ENCODE measurements around the gene ATP5PD.
"Not testable (repeated sequence)": the region's sequence is repeated elsewhere in the genome, so short reads cannot be mapped to it uniquely, and the experiment has no call there.

The ATP5PD gene

DNA sequence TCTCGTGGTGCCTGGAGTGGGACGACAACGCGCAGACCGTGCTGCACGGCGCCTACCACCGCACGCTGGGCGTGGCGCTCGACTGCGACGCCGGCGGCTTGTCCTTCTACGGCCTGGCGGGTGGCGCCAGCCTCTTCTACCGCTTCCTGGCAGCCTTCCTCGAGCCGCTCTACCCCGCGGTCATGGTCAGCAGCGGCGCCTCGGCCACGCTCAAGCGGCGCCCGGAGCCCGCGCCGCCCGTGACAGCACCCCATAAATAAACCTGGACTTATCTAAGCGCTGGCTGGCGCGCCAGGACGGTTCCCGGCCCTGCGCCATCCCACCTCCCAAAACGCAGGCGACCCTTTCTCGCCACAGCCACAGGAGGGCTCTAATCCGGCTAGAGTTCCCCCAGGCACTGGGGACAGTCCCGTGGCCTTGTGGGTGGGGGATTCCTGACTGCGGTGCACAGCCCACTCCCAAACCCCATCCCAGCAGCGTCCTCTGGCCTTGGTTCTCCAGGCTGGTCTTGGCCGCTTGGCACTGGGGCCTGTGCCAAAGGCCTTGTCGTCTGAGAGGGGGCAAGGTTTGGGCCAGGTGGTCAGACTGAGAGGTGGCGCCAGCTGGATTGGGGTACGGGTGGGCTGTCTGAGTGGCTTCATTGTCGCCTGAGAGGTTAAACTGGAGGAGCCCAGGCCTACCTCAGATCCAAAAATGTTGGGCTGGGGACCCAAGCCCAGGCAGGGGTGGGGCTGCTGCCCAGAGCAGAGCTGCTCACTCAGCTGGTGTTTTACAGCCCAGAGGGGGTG lies 30.9 kb upstream of the ATP5PD start:
- in situ Hi-C loops (cut with MboI; ENCODE audit: low sequenced_read_pairs): no loop called here

DNA sequence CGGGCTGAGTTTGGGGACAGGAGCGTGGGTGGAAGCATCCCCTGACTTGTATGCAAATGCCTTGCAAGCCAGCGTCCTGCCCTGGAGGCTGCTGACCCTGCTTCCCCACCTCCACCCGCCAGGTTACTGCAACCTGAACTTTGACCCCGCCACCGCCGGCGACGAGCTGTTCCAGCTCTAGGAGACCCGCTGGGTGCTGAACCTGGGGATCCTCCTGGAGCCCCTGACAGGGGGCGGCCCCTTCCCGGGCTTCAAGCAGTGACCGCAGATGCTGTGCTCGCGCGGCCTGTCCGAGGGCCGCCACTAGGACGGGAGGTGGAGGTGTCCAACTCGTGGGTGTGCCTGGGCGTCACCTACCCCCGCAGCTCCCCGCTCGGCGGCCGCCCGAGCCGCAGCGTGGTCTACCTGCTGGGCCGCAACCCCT lies 30.3 kb upstream of the ATP5PD start:
- in situ Hi-C loops (cut with MboI; ENCODE audit: low sequenced_read_pairs): no loop called here

DNA sequence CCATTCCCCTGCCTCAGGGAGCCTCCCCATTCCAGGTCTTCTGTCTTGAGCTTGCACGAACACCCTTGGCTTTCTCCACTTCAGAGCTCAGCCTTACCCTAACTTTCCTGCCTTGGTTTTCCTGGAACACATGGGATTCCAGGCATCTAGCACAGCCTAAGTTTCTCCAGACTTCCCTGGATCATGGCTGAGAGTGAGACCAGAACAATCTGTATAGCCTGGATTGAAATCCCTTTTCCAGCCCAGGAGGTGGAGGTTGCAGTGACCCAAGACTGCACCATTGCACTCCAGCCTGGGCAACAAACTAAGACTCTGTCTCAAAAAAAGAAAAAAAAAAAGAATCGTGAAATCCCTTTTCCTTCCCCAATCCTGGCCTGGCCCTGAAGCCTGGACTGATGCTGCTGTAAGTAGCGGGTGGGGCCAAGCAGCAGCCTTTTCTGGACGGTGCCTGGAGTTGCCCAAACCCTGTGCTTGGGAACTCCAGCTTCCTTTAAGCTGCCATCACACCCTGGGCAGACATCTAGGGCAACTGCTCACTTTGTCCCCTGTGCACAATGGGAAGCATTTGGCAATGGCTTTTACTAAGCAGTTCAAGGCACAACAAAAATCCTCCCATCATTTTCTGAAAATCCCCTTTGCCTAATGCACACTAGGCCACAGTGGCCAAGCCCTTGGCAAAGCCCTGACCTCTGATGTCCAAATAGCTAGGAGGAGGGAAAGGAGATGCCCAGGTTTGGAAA lies 29.0 kb upstream of the ATP5PD start:
- in situ Hi-C loops (cut with MboI; ENCODE audit: low sequenced_read_pairs): no loop called here

DNA sequence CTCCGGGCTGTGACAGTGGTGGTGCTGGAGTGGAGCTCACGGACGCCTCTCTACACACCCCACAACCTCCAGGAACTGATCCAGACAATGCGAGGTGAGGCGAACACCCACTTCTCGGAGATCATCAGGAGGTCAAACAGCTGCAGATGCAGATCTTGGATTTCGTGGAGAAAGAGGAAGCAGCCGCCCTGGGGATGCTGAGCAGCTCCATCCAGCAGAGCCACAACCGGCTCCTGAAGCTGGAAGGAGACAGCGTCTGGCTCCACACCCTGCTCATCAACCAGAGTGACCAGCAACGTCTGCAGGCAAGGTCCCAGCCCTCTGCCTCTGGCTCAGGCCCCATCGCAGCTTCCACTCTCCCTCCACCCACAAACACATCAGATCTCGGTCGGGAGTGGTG lies 27.8 kb upstream of the ATP5PD start:
- in situ Hi-C loops (cut with MboI; ENCODE audit: low sequenced_read_pairs): no loop called here

DNA sequence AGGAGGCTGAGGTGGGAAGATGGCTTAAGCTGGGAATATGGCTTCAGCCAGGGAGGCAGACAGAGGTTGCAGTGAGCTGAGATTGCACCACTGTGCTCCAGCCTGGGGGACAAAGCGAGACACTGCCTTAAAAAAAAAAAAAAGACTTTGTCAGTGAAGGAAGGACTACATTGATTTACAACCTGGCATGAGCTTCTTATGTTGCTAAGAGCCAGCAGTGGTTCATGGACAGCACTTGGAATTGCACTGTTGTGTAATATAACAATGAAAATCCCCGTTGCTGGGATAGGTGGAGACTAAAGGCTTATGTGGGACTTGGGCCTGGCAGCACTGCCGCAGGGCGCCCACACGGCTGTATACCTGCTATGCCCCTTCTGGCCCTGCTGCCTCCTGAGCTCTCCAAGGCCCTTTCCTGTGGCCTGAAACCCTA lies 26.9 kb upstream of the ATP5PD start:
- in situ Hi-C loops (cut with MboI; ENCODE audit: low sequenced_read_pairs): no loop called here

DNA sequence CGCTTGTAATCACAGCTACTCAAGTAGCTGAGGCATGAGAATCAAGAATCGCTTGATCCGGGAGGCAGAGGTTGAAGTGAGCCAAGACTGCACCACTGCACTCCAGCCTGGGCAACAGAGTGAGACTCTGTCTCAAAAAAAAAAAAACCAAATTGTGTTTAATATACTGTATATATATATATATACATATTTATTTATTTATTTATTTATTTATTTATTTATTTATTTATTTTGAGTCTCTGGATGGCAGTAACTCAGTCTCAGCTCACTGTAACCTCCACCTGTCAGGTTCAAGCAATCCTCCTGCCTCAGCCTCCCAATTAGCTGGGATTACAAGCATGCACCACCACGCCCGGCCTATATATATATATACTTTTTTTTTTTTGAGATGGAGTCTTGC lies 26.1 kb upstream of the ATP5PD start:
- in situ Hi-C loops (cut with MboI; ENCODE audit: low sequenced_read_pairs): not testable (repeated sequence)

DNA sequence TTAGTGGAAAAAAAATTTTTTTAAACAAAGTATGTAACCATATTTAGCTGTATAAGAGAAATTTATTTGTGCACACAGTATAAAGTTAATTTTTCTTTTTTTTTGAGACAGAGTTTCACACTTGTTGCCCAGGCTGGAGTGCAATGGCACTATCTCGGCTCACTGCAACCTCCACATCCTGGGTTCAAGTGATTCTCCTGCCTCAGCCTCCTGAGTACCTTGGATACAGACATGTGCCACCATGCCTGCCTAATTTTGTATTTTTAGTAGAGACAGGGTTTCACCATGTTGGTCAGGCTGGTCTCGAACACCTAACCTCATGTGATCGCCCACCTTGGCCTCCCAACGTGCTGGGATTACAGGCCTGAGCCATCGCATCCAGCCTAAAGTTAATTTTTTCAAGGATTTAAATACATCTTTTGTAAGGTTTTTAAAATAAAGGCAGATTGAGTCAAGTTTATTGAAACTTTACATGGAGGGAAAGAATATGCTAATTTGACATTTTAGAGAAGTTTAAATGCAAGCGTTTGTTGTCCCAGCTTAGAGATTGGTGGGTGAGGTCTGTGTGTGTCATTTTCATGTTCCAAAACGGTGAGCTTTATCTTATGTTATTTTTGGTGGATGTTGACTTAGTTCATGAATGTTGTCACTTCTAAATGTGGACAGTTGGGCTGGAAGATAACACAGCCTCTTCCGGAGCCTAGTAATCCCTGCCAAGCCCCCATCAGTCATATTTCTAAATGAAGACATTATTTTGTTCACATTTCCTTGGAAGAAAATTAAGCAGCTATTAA lies 24.9 kb upstream of the ATP5PD start:
- in situ Hi-C loops (cut with MboI; ENCODE audit: low sequenced_read_pairs): not testable (repeated sequence)

DNA sequence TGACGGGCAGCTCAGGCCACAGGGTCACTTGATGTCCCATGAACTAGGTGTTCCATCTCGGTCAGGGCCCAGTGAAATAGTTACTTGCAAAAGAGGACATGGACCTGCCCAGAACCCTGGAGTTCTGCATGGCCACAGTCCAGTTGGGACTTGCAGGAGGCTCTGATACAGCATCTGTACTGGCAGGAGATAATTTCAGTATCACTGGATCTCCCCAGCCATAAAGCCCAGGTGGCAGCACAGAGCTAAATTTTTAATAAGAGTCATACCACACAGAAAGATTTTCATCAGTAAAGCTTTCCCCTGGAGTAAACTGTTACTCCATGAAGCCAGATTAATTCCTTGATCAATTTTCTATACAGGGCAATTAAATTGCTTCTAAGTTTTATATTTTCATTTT lies 23.0 kb upstream of the ATP5PD start:
- in situ Hi-C loops (cut with MboI; ENCODE audit: low sequenced_read_pairs): no loop called here

DNA sequence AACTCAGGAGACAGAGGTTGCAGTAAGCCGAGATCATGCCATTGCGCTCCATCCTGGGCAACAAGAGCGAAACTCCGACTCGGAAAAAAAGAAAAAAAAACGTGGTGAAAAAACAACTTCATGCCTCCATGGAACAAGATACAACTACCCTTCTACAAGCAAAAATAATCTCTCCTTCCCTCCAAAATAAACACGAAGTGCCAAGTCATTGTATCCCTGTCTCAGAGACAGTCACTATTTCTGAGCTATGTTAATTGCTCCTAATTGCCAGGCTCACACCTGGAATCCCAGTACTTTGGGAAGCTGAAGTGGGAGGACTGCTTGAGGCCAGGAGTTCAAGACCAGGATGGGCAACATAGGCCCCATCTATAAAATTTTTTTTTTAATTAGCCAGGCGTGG lies 22.0 kb upstream of the ATP5PD start:
- in situ Hi-C loops (cut with MboI; ENCODE audit: low sequenced_read_pairs): no loop called here

DNA sequence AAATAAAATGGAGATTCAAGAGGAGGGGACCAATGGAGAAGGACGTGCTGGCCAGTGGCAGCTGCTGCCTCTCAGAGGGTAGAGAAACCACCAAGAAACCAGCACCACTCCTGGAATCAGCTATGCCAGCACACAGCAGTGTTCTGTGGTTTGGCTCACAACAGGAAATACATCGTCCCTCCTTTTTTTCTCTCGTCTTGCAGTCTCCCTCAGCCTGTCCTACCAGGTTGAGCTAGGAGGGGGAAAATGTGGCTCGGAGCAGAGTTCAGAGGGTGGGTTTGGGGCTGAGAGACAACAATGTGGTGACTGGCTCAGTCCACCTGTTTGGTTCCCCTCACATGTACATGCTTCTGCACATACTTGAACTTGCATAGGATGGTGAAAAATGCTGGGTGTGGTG lies 21.1 kb upstream of the ATP5PD start:
- in situ Hi-C loops (cut with MboI; ENCODE audit: low sequenced_read_pairs): no loop called here

DNA sequence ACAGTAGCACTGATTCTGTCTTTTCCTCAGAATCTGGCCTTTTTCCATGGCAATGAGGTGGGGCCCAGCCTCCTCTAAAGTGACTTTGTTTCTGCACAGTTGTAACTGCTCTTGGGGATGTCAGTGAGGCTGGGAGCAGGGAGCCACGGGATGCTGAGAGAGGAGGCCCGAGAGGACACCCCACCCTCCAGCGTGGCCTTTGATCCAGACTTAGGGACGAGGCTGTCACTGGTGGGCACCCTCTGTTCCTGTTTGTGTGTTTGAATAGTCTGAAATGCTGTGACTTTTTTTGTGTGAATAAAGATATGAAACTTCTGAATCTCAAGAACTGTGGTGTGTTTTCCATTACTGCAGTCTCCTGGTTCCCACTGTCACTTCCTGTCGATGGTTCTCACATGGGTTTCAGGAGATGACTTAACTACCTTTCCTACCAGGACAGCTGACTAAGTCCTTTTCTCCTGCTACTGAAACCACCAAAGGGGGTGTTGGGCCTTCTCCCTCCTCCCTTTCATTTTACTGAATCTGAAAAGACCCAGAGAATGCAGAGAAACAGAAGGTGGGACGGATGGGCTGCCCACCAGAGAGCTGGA lies 18.9 kb upstream of the ATP5PD start:
- in situ Hi-C loops (cut with MboI; ENCODE audit: low sequenced_read_pairs): no loop called here

DNA sequence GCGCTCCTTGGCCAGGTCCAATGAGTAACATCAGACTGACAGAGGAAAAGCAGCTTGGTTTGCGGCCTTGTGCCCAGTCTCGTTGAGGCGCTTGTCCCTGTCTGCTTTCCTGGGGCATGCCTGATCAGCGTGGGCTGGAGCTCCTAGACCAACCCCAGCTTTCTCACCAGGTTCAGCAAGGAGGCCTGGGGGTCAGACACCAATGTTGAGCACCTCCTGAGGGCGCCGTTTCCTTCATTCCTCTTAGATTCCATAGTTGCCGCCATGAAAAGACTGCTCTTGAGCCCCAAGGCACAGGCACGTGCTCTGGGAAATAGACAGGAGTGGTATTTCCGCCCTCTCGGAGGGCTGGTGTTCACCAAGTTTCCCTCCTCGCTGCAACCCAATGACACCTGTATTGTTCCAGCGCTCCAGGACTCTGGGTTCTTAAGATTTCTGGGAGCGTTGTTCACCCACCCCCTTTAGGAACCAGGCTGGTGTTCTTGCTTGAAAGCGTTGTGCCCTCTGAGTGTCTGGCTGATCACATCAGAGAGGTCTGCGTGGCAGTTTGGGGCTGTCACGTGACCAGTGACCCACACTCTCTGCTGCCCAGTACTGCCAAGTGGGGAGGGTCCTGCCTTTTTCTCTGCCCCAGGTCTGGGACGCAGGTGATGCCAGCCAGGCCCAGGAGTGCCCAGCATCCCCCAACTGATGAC lies 18.2 kb upstream of the ATP5PD start:
- in situ Hi-C loops (cut with MboI; ENCODE audit: low sequenced_read_pairs): no loop called here

DNA sequence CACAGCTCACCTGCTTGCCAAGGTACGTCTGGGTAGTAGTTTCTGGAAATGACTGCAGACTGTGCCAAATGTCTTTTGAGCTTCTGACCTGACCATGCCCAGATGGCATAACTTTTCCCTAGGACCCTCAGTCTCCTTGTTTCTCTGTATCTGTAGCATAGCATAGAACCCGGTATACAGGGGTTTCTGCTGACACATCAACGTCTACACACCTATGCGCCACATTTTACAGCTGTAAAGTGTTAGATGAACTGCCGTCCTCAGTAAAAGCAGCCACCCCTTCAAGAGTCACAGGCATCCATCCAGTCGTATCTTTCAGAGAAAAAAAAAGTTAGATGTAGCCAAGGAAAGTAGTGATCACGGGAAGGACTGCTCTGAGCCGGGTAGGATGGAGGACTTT lies 17.7 kb upstream of the ATP5PD start:
- in situ Hi-C loops (cut with MboI; ENCODE audit: low sequenced_read_pairs): no loop called here

DNA sequence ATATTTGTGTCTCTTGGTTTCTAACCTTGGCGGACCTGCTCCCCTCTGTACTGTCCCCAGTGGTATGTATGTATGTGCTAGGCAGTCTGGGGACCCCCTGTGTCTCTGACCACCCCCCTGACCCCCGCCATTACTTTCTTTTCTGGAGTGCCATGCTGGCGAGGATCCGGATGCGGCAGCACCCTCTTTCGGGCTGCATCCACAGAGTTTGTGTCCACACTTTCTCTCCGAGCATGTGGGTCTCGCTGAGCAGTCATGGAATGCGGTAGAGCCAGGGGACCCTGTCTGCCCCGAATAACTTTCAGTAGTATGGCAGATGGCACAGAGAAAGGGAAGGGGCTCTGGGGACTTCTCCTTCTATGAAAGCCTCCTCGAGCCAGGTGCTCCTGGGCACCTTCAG lies 17.3 kb upstream of the ATP5PD start:
- in situ Hi-C loops (cut with MboI; ENCODE audit: low sequenced_read_pairs): no loop called here

DNA sequence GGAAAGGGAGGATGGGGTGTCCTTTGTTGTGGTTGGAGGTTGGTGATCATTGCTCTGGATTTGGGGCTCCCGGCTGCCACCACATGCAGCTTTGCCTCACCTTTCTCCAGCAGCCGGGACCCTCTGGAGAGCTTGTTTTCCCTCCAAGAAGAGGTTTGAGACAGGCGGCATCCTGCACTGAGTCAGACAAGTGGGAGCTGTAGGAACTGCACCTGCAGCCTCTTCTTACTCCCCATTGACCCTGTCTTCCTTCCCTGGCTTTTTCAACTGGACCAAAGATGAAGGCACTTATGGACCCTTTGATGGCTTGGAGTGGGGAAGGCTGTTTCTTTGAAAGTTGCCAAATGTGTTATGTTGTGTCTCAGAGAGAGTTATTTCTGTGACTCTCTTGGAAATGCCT lies 16.9 kb upstream of the ATP5PD start:
- in situ Hi-C loops (cut with MboI; ENCODE audit: low sequenced_read_pairs): no loop called here

DNA sequence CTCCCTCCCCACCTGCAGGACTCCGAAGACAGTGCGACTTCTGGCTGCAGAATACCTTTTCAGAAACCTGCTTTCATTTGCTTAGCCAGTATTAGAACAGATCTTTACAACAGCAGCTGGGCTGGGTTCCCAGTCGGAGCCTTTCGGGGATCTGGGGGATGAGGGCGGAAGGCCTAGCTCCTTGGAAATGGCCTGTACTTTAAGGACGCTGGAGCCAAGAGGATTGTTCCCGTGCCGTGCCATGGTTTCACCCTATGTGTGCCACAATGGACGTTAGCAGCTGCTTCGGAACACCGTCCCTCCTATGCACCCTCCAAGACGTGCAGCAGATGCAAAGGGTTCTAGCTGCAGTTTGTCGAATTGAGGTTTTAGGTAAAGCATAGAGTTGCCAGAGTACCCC lies 16.4 kb upstream of the ATP5PD start:
- in situ Hi-C loops (cut with MboI; ENCODE audit: low sequenced_read_pairs): no loop called here

DNA sequence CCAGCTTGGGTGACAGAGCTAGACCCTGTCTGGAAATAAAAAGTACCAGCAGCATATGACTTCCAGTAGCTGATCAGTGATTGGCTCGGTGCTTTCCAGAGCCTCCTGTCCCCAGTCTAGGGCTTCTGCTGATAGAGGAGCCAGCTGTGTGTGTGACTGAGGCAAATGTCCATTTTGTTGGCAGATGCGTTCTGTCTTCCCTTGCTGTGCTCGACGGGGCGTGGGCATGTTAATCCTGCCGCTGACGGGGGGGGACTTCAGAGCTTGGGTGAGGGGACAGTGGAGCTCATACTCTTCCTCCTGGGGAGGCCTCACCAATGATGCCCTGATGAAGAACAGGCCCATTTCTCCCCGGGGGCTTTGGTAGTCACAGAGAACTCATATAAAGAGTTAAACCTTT lies 14.8 kb upstream of the ATP5PD start:
- in situ Hi-C loops (cut with MboI; ENCODE audit: low sequenced_read_pairs): no loop called here

DNA sequence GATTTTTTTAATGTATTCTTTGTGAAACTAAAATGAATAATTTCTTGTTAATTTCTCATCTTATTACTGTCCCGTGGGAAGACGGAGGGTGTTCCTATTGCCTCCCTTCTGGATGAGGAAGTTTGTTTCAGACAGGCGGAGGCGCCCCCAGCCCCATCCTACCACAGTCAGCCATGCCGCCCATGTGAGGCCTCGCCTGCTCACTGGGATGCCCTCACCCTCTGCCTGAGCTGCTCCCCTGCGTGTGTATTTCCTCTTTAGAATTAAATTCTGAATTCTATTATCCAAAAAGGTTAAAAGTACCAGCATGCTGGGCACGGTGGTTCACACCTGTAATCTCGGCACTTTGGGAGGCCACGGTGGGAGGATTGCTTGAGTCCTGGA lies 14.3 kb upstream of the ATP5PD start:
- in situ Hi-C loops (cut with MboI; ENCODE audit: low sequenced_read_pairs): no loop called here

DNA sequence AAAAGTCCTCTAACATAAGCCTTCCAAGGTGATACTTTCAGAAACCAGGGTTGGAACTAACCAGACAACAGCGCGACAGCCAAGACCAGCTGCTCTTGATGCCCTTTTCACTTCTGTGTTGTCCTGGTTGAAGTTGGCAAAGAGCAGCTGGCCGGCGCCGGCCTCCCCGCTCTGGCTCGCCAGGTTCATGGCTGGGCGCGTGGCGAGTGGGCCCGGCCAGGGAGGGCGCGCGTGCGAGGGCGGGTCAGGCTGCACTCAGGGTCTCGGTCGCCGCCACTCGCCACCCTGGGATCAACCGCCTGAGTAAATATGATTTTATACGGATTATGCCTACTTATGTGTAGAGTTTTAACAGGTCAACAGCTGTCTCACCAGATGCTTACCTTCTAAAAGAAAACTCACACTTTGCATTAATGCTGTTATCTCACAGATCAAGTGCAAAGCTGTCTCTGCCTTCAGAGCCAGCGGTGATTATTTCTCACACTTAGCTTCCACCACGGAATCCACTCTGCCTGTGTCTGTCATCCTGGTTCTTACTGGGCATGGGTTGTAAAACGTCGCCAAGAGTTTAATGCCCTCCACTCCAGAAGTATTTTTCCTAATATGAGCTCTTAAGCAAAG lies 13.8 kb upstream of the ATP5PD start:
- in situ Hi-C loops (cut with MboI; ENCODE audit: low sequenced_read_pairs): no loop called here
